Measurements from ENCODE around the gene PET100. TPM values are rescaled to one million over a fixed set of nuclear protein-coding genes. Genes with fewer than 3 reads are reported as not detected.
A peak's percentile ranks its signal among the peaks of the same experiment; 100 is the strongest.

The PET100 gene
- total RNA-seq, 1 experiment from 2014 or later, result 101 TPM

DNA sequence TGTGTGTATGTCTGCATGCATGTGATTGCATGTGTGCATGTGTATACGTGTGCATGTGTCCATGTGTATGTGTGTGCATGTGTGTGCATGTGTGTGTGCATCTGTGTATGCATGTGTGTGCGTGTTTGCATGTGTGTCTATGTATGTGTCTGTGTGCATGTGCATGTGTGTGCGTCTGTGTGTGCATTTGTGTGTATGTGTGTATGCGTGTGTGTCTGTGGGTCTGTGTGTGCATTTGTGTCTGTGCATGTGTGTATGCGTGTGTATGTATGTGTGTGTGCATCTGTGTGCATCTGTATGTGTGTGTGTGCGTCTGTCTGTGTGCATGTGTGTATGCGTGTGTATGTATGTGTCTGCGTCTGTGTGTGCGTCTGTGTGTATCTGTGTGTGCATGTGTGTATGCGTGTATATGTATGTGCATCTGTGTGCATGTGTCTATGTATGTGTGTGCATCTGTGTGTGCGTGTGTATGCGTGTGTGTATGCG is 10.3 kb downstream of the PET100 start:
- no peak for ATAC-seq
- POLR2A ChIA-PET (ENCODE audit: unreplicated experiment), result no interaction called here

DNA sequence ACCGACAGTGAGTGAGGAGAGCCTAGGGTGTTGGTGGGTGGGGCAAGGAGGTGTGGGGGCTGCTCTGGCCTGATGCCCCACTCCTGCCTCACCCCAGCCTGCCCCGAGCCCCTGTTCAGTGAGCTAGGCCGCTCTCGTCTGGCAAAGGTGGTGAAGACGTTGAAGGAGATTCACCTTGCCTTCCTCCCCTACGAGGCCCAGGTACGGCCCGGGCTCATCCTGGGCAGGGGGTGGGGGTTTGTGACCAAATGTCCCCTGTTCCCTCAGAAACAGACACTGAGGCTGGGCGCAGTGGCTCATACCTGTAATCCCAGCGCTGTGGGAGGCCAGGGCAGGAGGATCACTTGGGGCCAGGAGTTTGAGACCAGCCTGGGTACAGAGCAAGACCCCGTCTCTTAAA is 11.2 kb downstream of the PET100 start:
- no peak overlapping the region for H3K9ac ChIP-seq (ENCODE audit: low read length)
- H2AFZ ChIP-seq (ENCODE audit: low read length), result no peak overlapping the region
- no peak overlapping the region for H3K27ac ChIP-seq (ENCODE audit: low read length)
- intact Hi-C loops (cut with micrococcal nuclease), result no loop called here
- no peaks in the 10 kb centered on the region for H3K9me2 ChIP-seq (replicated peaks; ENCODE audit: low read length)
- peaks cover 23% of the 10 kb centered on the region for H3K79me2 ChIP-seq (ENCODE audit: low read length)
- ChIA-PET CTCF (interaction anchor here (0.5 to 0.6 kb wide), 2 partner anchors 11 to 280 kb away, joined by 3 read pairs; no protein-coding TSS in a partner anchor), POLR2A (ENCODE audit: unreplicated experiment) (no interaction called here)
- H3F3A ChIP-seq (ENCODE audit: low read length, unreplicated experiment), result no peaks in the 10 kb centered on the region
- H3K9me3 ChIP-seq (ENCODE audit: low read length), result no peaks in the 10 kb centered on the region
- H3K4me1 ChIP-seq (ENCODE audit: insufficient read depth, low read length), result peaks cover 3% of the 10 kb centered on the region; the same call in 1 of the 2 replicates
- DNase-seq, result no peak
- H4K20me1 ChIP-seq (ENCODE audit: low read length), result no peaks in the 10 kb centered on the region
- H3K27me3 ChIP-seq (ENCODE audit: low read length), result no peaks in the 10 kb centered on the region
- H3K4me3 ChIP-seq (ENCODE audit: low read length), result no peak overlapping the region
- no TSS peak for BruUV-seq (replicated peaks)
- no peak for ATAC-seq
- H3K4me2 ChIP-seq (ENCODE audit: low read length), result no peak overlapping the region
- TF ChIP-seq EZH2phosphoT487 (IDR thresholded peaks at IDR 0.05; ENCODE audit: borderline replicate concordance, low read length), result no peak
- TF ChIP-seq EZH2 (IDR thresholded peaks at IDR 0.05; ENCODE audit: low read length, unreplicated experiment), result no peak
- no peak for TF ChIP-seq CTCF (conservative IDR thresholded peaks at IDR 0.05; ENCODE audit: low read depth, low read length)
- peaks cover 5% of the 10 kb centered on the region; the same call in 1 of the 2 replicates for H3K36me3 ChIP-seq (ENCODE audit: low read depth, low read length)

More for the DNA sequence above, 10.3 kb downstream of the PET100 start:
- no peak for DNase-seq
- Histone ChIP-seq H3K27ac (ENCODE audit: low read length) (no peak overlapping the region), H3K4me2 (ENCODE audit: low read length) (no peak overlapping the region), H3K9me2 (replicated peaks; ENCODE audit: low read length) (no peaks in the 10 kb centered on the region), H2AFZ (ENCODE audit: low read length) (no peak overlapping the region), H3F3A (ENCODE audit: low read length, unreplicated experiment) (no peaks in the 10 kb centered on the region), H3K36me3 (ENCODE audit: low read depth, low read length) (peaks cover 3% of the 10 kb centered on the region; the same call in 1 of the 2 replicates), H3K4me3 (ENCODE audit: low read length) (no peak overlapping the region), H4K20me1 (ENCODE audit: low read length) (no peaks in the 10 kb centered on the region), H3K9ac (ENCODE audit: low read length) (no peak overlapping the region), H3K9me3 (ENCODE audit: low read length) (no peaks in the 10 kb centered on the region), H3K4me1 (ENCODE audit: insufficient read depth, low read length) (peaks cover 3% of the 10 kb centered on the region; the same call in 1 of the 2 replicates), H3K27me3 (ENCODE audit: low read length) (no peaks in the 10 kb centered on the region), H3K79me2 (ENCODE audit: low read length) (peaks cover 23% of the 10 kb centered on the region)
- CTCF ChIA-PET, result no interaction called here
- no peak for TF ChIP-seq EZH2phosphoT487 (IDR thresholded peaks at IDR 0.05; ENCODE audit: borderline replicate concordance, low read length)
- TF ChIP-seq EZH2 (IDR thresholded peaks at IDR 0.05; ENCODE audit: low read length, unreplicated experiment), result no peak
- no TSS peak for BruUV-seq (replicated peaks)
- intact Hi-C loops (cut with micrococcal nuclease), result no loop called here

DNA sequence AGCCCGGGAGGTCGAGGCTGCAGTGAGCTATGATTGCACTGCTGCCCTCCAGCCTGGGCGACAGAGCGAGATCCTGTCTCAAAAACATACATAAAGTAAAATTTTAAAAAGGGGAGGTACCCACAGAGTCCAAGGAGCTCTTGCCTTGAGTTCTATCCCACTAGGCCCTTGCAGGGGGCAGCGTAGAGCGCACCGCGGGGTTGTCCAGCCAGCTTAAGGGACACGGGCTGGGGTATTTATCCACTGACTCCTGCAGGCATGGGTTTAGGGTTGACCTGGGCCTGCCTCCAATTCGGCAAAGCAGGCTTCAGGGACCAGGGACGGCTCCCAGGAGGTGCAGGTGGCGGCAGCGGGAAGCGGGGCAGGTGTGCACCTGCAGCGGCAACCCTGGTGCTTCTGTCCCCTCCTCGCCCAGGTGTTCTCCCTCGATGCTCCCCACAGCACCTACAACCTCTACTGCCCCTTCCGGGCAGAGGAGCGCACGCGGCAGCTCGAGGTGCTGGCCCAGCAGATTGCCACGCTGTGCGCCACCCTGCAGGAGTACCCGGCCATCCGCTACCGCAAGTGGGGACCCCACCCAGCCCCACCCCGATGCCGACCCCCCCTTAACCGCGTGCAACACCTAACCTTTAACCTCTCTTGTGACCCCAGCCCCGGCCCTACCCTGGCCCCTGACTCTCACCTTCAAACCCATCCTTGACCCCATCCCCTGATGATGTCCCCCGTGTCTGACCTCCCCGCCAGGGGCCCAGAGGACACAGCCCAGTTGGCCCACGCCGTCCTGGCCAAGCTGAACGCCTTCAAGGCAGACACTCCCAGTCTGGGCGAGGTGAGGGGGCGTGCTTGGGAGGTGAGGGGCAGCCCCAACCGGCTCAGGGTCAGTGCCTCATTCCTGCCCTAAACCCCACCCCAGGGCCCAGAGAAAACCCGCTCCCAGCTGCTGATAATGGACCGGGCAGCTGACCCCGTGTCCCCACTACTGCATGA is 12.0 kb downstream of the PET100 start:
- no peak overlapping the region for H2AFZ ChIP-seq (ENCODE audit: low read length)
- peaks cover 23% of the 10 kb centered on the region for H3K79me2 ChIP-seq (ENCODE audit: low read length)
- POLR2A ChIA-PET (ENCODE audit: unreplicated experiment), result no interaction called here
- no peaks in the 10 kb centered on the region for H4K20me1 ChIP-seq (ENCODE audit: low read length)
- TF ChIP-seq CTCF (conservative IDR thresholded peaks at IDR 0.05; ENCODE audit: low read depth, low read length) (peak; percentile 38; the same call in 1 of the 2 replicates), EZH2 (IDR thresholded peaks at IDR 0.05; ENCODE audit: low read length, unreplicated experiment) (no peak)
- no peak overlapping the region for H3K4me2 ChIP-seq (ENCODE audit: low read length)
- H3K4me3 ChIP-seq (ENCODE audit: low read length), result no peak overlapping the region
- H3K27me3 ChIP-seq (ENCODE audit: low read length), result no peaks in the 10 kb centered on the region
- peaks cover 5% of the 10 kb centered on the region; the same call in 1 of the 2 replicates for H3K36me3 ChIP-seq (ENCODE audit: low read depth, low read length)
- H3K9me2 ChIP-seq (replicated peaks; ENCODE audit: low read length), result no peaks in the 10 kb centered on the region
- no peaks in the 10 kb centered on the region for H3F3A ChIP-seq (ENCODE audit: low read length, unreplicated experiment)
- no peak for ATAC-seq
- DNase-seq, result no peak
- no peaks in the 10 kb centered on the region for H3K9me3 ChIP-seq (ENCODE audit: low read length)
- no TSS peak for BruUV-seq (replicated peaks)
- H3K27ac ChIP-seq (ENCODE audit: low read length), result no peak overlapping the region
- intact Hi-C loops (cut with micrococcal nuclease), result no loop called here
- CTCF ChIA-PET, result interaction anchor here (0.5 to 0.6 kb wide), 2 partner anchors 10 to 279 kb away, joined by 3 read pairs; no protein-coding TSS in a partner anchor
- peaks cover 2% of the 10 kb centered on the region; the same call in 1 of the 2 replicates for H3K4me1 ChIP-seq (ENCODE audit: insufficient read depth, low read length)
- no peak overlapping the region for H3K9ac ChIP-seq (ENCODE audit: low read length)

All from PC-3 (cell line).